Type B pancreatic cell (in vitro differentiated cells): ENCODE measurements around the gene C1orf74. TPM values are rescaled to one million over a fixed set of nuclear protein-coding genes. Genes with fewer than 3 reads are reported as not detected.

ENCODE experiments used
- DNase-seq: peaks from one replicate; pipeline ENCODE4 v3.0.0; 2021; ENCODE audit warnings: mixed read lengths; ENCODE audit not compliant: unreplicated experiment; ENCODE audit errors: extremely low spot score
- H3K27ac Mint-ChIP-seq: 2 replicates; pipeline ENCODE4 v1.8.0; 2021; ENCODE audit warnings: mild to moderate bottlenecking, mixed read lengths
- H3K27me3 Mint-ChIP-seq: 2 replicates; pipeline ENCODE4 v1.8.0; 2021; ENCODE audit warnings: mixed read lengths
- H3K36me3 Mint-ChIP-seq: 2 replicates; pipeline ENCODE4 v1.8.0; 2021; ENCODE audit warnings: mixed read lengths
- H3K4me1 Mint-ChIP-seq: one replicate; pipeline ENCODE4 v1.8.0; 2021; ENCODE audit warnings: mixed read lengths; ENCODE audit not compliant: unreplicated experiment
- H3K4me3 Mint-ChIP-seq: 2 replicates; pipeline ENCODE4 v1.8.0; 2021; ENCODE audit warnings: mild to moderate bottlenecking, mixed read lengths
- H3K9me3 Mint-ChIP-seq: 2 replicates; pipeline ENCODE4 v1.8.0; 2021; ENCODE audit warnings: mixed read lengths
- CTCF ChIP-seq: fragments of 200-600 bp; sonication (generic); conservative IDR thresholded peaks from 2 replicates; pipeline ENCODE4 v1.5.0; 2021; ENCODE audit warnings: antibody characterized with exemption, mild to moderate bottlenecking
- total RNA-seq: library from RNA; stranded (reverse); gene quantifications from 2 replicates; pipeline ENCODE4 v1.2.1, GENCODE V29; 2021; ENCODE audit warnings: low replicate concordance

Gene C1orf74
- total RNA-seq, 1 donor from 2014 or later: 3.6 TPM

- Mint-ChIP-seq H3K27ac (no peak overlapping the region), H3K4me1 (peaks cover 6% of the 10 kb centered on the region), H3K36me3 (no peaks in the 10 kb centered on the region), H3K27me3 (peaks cover 3% of the 10 kb centered on the region), H3K9me3 (no peaks in the 10 kb centered on the region), H3K4me3 (no peak overlapping the region)
- TF ChIP-seq CTCF: no peak
- no peak for DNase-seq
Observed at GRCh38 chr1:209752890-209753289, 31.5 kb downstream of the C1orf74 start.

- no peak for TF ChIP-seq CTCF
- H3K4me3 Mint-ChIP-seq: no peak overlapping the region
- no peaks in the 10 kb centered on the region for H3K36me3 Mint-ChIP-seq
- no peaks in the 10 kb centered on the region for H3K9me3 Mint-ChIP-seq
- DNase-seq: no peak
- H3K27ac Mint-ChIP-seq: no peak overlapping the region
- H3K27me3 Mint-ChIP-seq: peaks cover 3% of the 10 kb centered on the region
- H3K4me1 Mint-ChIP-seq: peaks cover 12% of the 10 kb centered on the region
Observed at GRCh38 chr1:209751627-209752231, 32.6 kb downstream of the C1orf74 start.

- Mint-ChIP-seq H3K4me3 (no peak overlapping the region), H3K27ac (no peak overlapping the region), H3K27me3 (no peaks in the 10 kb centered on the region), H3K36me3 (no peaks in the 10 kb centered on the region), H3K9me3 (no peaks in the 10 kb centered on the region), H3K4me1 (peaks cover 16% of the 10 kb centered on the region)
- no peak for TF ChIP-seq CTCF
- no peak for DNase-seq
Observed at GRCh38 chr1:209749670-209750323, 34.6 kb downstream of the C1orf74 start.

GRCh38 chr1:209749205-209749604 lies 35.2 kb downstream of the C1orf74 start:
- Mint-ChIP-seq H3K27ac (no peak overlapping the region), H3K4me3 (no peak overlapping the region), H3K9me3 (no peaks in the 10 kb centered on the region), H3K27me3 (no peaks in the 10 kb centered on the region), H3K36me3 (no peaks in the 10 kb centered on the region), H3K4me1 (peaks cover 16% of the 10 kb centered on the region)
- TF ChIP-seq CTCF: no peak
- no peak for DNase-seq

- no peak for TF ChIP-seq CTCF
- DNase-seq: no peak
Observed at GRCh38 chr1:209748620-209749019, 35.7 kb downstream of the C1orf74 start.

More at GRCh38 chr1:209748620-209749019, 35.7 kb downstream of the C1orf74 start:
- Mint-ChIP-seq H3K9me3 (no peaks in the 10 kb centered on the region), H3K27ac (peak overlapping the region; percentile 51), H3K27me3 (no peaks in the 10 kb centered on the region), H3K4me3 (no peak overlapping the region), H3K36me3 (no peaks in the 10 kb centered on the region), H3K4me1 (peaks cover 16% of the 10 kb centered on the region)
